ENCODE results near the gene NEU2. TPM values are rescaled to one million over a fixed set of nuclear protein-coding genes. Genes with fewer than 3 reads are reported as not detected.

The NEU2 gene
- total and polyA plus RNA-seq, 2 of the 4 experiments (the other 2 are of a cell fraction): not detected

DNA sequence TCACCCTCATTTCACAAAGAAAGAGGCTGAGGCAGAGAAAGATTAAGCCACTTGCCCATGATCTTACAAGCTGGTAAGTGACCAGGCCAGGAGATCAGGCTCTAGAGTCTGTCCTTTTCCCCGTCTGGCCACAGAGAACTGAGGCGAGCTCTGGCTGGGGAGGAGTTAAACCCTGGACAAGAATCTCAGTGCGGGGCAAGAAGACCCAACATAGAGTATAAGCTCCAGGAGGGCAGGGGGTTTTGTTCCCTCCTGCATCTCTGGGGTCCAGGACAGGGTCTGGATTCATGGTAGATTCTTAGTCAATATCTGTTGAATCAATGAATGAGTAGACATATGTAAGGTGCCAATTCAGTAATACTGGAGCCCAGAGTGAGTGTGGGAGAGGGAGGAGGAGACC lies 14.7 kb downstream of the NEU2 start:
- Histone ChIP-seq H3K4me1 (ENCODE audit: control insufficient read depth, insufficient read depth, low read length) (no peaks in the 10 kb centered on the region), H3K23ac (ENCODE audit: low read depth, low read length) (no peak overlapping the region), H4K20me1 (ENCODE audit: insufficient read depth, low read length) (no peaks in the 10 kb centered on the region), H4K91ac (ENCODE audit: insufficient read depth, low read depth, low read length) (no peak overlapping the region), H4K8ac (ENCODE audit: low read depth in 2 of 2, low read length in 2 of 2) (no peak overlapping the region), H3K79me1 (ENCODE audit: low read depth in 1 of 2, low read length in 2 of 2) (no peaks in the 10 kb centered on the region), H3K27ac (ENCODE audit: insufficient read depth, low read length) (no peak overlapping the region), H2AK9ac (replicated peaks; ENCODE audit: low read depth, low read length, poor library complexity) (no peak overlapping the region), H3K9ac (ENCODE audit: low read depth, low read length) (no peak overlapping the region), H3K14ac (replicated peaks; ENCODE audit: low read depth, low read length) (no peak overlapping the region), H3K36me3 (ENCODE audit: control insufficient read depth, insufficient read depth, low read length) (no peaks in the 10 kb centered on the region), H3K9me1 (ENCODE audit: insufficient read depth, low read length) (no peaks in the 10 kb centered on the region), H2AK5ac (ENCODE audit: low read depth, low read length) (no peak overlapping the region), H3K4ac (ENCODE audit: low read depth, low read length) (no peak overlapping the region), H2BK5ac (ENCODE audit: low read depth, low read length, poor library complexity, severe bottlenecking) (no peak overlapping the region), H3K9me3 (ENCODE audit: control insufficient read depth, insufficient read depth, low read length) (no peaks in the 10 kb centered on the region), H4K5ac (ENCODE audit: low read depth, low read length) (no peak overlapping the region), H3K27me3 (ENCODE audit: control insufficient read depth, insufficient read depth, low read length) (peaks cover 47% of the 10 kb centered on the region), H3K4me3 (ENCODE audit: insufficient read depth, low read depth, low read length) (no peak overlapping the region), H3K56ac (ENCODE audit: extremely low read depth, insufficient read depth, low read length) (no peak overlapping the region), H3K4me2 (ENCODE audit: low read depth, low read length) (no peak overlapping the region), H2BK15ac (ENCODE audit: low read depth, low read length) (no peak overlapping the region), H2AFZ (replicated peaks; ENCODE audit: low read length, poor library complexity) (no peak overlapping the region), H3K18ac (ENCODE audit: low read depth, low read length) (no peak overlapping the region), H2BK20ac (ENCODE audit: low read depth, low read length) (no peak overlapping the region), H2BK120ac (ENCODE audit: low read depth, low read length) (no peak overlapping the region)
- POLR2A ChIA-PET (ENCODE audit: unreplicated experiment): no interaction called here
- ATAC-seq (ENCODE audit: low read depth) (no peak), DNase-seq (no peak)
- BruUV-seq (replicated peaks): no TSS peak
- in situ Hi-C loops (cut with MboI; ENCODE audit: low sequenced_read_pairs): no loop called here
- intact Hi-C loops (cut with micrococcal nuclease): no loop called here
- no CpG with 5 or more reads among the region's 3 CpGs for WGBS, 2 experiments (ENCODE audit: extremely low coverage in 2 of 2, insufficient read length in 1 of 2)
- CTCF ChIA-PET: interaction anchor here (0.6 kb wide), 1 partner anchor 18 kb away, joined by 4 read pairs; no protein-coding TSS in a partner anchor
- TF ChIP-seq SMC3 (IDR thresholded peaks at IDR 0.05; ENCODE audit: low read depth, low read length) (no peak), MXI1 (IDR thresholded peaks at IDR 0.05; ENCODE audit: borderline replicate concordance, low read depth, low read length) (no peak), MAFK (IDR thresholded peaks at IDR 0.05; ENCODE audit: low read depth, low read length) (no peak), CEBPB (IDR thresholded peaks at IDR 0.05; ENCODE audit: low read depth, low read length) (no peak), CHD1 (IDR thresholded peaks at IDR 0.05; ENCODE audit: low read depth, low read length) (no peak), FOS (IDR thresholded peaks at IDR 0.05; ENCODE audit: low read depth, low read length) (no peak), BHLHE40 (IDR thresholded peaks at IDR 0.05; ENCODE audit: low read depth, low read length) (no peak), NFE2L2 (IDR thresholded peaks at IDR 0.05; ENCODE audit: low read depth, low read length) (no peak)
- TF ChIP-seq, protein P1, sequence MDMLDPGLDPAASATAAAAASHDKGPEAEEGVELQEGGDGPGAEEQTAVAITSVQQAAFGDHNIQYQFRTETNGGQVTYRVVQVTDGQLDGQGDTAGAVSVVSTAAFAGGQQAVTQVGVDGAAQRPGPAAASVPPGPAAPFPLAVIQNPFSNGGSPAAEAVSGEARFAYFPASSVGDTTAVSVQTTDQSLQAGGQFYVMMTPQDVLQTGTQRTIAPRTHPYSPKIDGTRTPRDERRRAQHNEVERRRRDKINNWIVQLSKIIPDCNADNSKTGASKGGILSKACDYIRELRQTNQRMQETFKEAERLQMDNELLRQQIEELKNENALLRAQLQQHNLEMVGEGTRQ (IDR thresholded peaks at IDR 0.05; ENCODE audit: low read depth, low read length): no peak
- TF ChIP-seq, protein P2, sequence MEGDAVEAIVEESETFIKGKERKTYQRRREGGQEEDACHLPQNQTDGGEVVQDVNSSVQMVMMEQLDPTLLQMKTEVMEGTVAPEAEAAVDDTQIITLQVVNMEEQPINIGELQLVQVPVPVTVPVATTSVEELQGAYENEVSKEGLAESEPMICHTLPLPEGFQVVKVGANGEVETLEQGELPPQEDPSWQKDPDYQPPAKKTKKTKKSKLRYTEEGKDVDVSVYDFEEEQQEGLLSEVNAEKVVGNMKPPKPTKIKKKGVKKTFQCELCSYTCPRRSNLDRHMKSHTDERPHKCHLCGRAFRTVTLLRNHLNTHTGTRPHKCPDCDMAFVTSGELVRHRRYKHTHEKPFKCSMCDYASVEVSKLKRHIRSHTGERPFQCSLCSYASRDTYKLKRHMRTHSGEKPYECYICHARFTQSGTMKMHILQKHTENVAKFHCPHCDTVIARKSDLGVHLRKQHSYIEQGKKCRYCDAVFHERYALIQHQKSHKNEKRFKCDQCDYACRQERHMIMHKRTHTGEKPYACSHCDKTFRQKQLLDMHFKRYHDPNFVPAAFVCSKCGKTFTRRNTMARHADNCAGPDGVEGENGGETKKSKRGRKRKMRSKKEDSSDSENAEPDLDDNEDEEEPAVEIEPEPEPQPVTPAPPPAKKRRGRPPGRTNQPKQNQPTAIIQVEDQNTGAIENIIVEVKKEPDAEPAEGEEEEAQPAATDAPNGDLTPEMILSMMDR (conservative IDR thresholded peaks at IDR 0.05; ENCODE audit: low read depth, low read length): no peak
- TF ChIP-seq, protein P3, sequence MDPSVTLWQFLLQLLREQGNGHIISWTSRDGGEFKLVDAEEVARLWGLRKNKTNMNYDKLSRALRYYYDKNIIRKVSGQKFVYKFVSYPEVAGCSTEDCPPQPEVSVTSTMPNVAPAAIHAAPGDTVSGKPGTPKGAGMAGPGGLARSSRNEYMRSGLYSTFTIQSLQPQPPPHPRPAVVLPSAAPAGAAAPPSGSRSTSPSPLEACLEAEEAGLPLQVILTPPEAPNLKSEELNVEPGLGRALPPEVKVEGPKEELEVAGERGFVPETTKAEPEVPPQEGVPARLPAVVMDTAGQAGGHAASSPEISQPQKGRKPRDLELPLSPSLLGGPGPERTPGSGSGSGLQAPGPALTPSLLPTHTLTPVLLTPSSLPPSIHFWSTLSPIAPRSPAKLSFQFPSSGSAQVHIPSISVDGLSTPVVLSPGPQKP (IDR thresholded peaks at IDR 0.05; ENCODE audit: borderline replicate concordance, low read depth, low read length): no peak
- dilution Hi-C loops (cut with HindIII; ENCODE audit: low sequenced_read_pairs, unreplicated experiment): no loop called here

Data from IMR-90 (cell line).